Measurements from ENCODE around the gene LTBP4.

The LTBP4 gene

DNA sequence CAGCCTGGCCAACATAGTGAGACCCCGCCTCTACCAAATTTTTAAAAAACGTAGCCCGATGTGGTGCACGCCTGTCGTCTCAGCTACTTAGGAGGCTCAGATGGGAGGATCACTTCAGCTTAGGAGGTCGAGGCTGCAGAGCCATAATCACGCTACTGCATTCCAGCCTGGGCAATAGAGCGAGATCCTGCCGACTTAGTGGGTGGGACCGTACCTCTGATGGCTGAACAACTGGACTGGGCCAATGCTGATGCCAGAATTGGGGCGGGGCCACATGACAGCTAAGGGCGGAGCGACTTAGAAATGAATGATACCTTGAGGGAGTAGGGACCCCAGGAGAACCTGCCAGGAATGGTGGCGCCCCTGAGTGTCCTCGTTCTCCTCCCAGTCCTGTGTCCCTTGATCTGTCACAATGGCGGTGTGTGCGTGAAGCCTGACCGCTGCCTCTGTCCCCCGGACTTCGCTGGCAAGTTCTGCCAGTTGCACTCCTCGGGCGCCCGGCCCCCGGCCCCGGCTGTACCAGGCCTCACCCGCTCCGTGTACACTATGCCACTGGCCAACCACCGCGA lies 3.6 kb downstream of the LTBP4 start:
- peaks cover 11% of the 10 kb centered on the region for H3K4me1 ChIP-seq (ENCODE audit: control insufficient read depth, insufficient read depth, low read length)

DNA sequence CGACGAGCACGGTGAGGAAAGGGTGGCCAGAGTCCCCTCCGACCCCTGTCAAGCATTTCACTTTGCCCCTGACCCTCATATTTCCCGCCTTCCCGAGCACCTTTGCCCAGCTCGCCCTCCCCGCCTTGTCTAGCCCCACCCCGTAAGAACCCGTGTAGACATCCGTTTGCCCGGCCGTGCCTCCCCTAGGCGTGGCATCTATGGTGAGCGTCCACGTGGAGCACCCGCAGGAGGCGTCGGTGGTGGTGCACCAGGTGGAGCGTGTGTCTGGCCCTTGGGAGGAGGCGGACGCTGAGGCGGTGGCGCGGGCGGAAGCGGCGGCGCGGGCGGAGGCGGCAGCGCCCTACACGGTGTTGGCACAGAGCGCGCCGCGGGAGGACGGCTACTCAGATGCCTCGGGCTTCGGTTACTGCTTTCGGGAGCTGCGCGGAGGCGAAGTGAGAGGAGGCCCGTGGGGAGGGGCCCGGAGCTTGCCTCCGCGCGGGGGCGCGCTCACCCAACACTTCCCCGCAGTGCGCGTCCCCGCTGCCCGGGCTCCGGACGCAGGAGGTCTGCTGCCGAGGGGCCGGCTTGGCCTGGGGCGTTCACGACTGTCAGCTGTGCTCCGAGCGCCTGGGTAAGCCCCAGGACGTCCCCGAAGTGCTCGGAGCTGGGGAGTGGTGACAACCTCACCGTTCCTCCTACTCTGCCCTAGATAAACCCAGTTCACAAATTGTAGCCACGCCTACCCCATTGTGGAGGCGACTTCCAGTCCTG lies 4.2 kb downstream of the LTBP4 start:
- H3K4me1 ChIP-seq (ENCODE audit: control insufficient read depth, insufficient read depth, low read length) = peaks cover 15% of the 10 kb centered on the region
- H3K36me3 ChIP-seq (ENCODE audit: control insufficient read depth, insufficient read depth, low read length) = no peaks in the 10 kb centered on the region
- H3K4me3 ChIP-seq (ENCODE audit: low read length) = peak overlapping the region; percentile 16; the same call in 1 of the 2 replicates
- no peak for DNase-seq (ENCODE audit: low read depth, low spot score)
- H3K27ac ChIP-seq (ENCODE audit: low read length) = no peak overlapping the region
- no peaks in the 10 kb centered on the region for H3K9me3 ChIP-seq (ENCODE audit: control insufficient read depth, insufficient read depth, low read length)
- no CpG with 5 or more reads among the region's 71 CpGs for WGBS (ENCODE audit: insufficient coverage, insufficient read length)
- peaks cover 14% of the 10 kb centered on the region for H3K27me3 ChIP-seq (ENCODE audit: control insufficient read depth, insufficient read depth, low read length)

More for the DNA sequence above, 3.6 kb downstream of the LTBP4 start:
- Histone ChIP-seq H3K27me3 (ENCODE audit: control insufficient read depth, insufficient read depth, low read length) (peaks cover 15% of the 10 kb centered on the region), H3K36me3 (ENCODE audit: control insufficient read depth, insufficient read depth, low read length) (no peaks in the 10 kb centered on the region), H3K9me3 (ENCODE audit: control insufficient read depth, insufficient read depth, low read length) (no peaks in the 10 kb centered on the region), H3K4me3 (ENCODE audit: low read length) (no peak overlapping the region; the same call in 1 of the 2 replicates), H3K27ac (ENCODE audit: low read length) (no peak overlapping the region)
- no CpG with 5 or more reads among the region's 29 CpGs for WGBS (ENCODE audit: insufficient coverage, insufficient read length)
- DNase-seq (ENCODE audit: low read depth, low spot score) = no peak

DNA sequence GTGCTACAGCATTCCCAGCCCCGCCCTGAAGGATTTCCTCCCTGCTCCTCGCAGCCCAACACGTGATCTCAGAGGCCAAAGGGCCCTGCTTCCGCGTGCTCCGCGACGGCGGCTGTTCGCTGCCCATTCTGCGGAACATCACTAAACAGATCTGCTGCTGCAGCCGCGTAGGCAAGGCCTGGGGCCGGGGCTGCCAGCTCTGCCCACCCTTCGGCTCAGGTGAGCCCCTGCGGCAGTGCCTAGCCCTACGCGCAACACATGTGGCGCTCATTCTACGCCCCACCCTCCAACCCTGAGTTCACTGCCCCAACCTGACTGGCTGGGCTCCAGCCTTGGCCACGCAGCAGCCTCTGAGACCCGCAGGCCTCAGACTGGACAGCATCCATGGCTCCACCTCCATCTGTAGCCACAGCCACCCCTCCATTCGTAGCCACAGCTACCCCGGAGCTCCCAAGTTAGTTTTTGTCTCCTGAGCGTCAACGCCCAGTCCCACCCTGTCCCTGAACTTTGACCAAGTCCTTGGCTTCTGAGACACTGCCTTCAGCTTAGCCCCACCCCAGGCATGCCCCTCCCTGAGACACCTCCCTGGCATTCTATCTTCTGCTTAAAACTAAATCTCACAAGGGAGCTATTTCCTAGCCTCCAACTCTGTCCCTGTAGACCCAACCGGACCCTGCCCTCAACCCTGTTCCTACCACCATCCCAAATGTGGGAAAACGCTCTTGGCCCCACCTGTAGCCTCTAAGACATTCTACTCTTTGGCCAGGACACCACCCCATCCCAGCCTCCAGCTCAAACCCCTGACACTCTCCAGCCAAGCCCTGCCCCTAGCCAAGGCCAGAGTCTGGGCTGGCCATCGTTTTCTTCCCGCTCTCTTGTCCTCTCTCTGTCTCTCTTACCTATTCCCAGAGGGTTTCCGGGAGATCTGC lies 6.4 kb downstream of the LTBP4 start:
- Histone ChIP-seq H3K4me3 (ENCODE audit: low read length) (no peak overlapping the region), H3K36me3 (ENCODE audit: control insufficient read depth, insufficient read depth, low read length) (no peaks in the 10 kb centered on the region), H3K27ac (ENCODE audit: low read length) (no peak overlapping the region), H3K27me3 (ENCODE audit: control insufficient read depth, insufficient read depth, low read length) (peaks cover 9% of the 10 kb centered on the region), H3K4me1 (ENCODE audit: control insufficient read depth, insufficient read depth, low read length) (peaks cover 15% of the 10 kb centered on the region), H3K9me3 (ENCODE audit: control insufficient read depth, insufficient read depth, low read length) (no peaks in the 10 kb centered on the region)
- no CpG with 5 or more reads among the region's 31 CpGs for WGBS (ENCODE audit: insufficient coverage, insufficient read length)
- no peak for DNase-seq (ENCODE audit: low read depth, low spot score)

DNA sequence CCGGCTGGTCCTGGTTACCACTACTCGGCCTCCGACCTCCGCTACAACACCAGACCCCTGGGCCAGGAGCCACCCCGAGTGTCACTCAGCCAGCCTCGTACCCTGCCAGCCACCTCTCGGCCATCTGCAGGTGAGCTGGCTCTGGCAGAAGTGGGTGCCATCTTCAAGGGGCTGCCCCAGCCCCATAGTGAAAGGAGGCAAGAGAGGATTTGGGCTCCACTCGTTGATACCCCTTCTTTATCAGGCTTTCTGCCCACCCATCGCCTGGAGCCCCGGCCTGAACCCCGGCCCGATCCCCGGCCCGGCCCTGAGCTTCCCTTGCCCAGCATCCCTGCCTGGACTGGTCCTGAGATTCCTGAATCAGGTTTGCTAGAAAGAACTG lies 7.1 kb downstream of the LTBP4 start:
- no peak for DNase-seq (ENCODE audit: low read depth, low spot score)
- Histone ChIP-seq H3K27ac (ENCODE audit: low read length) (no peak overlapping the region), H3K9me3 (ENCODE audit: control insufficient read depth, insufficient read depth, low read length) (no peaks in the 10 kb centered on the region), H3K4me1 (ENCODE audit: control insufficient read depth, insufficient read depth, low read length) (peaks cover 12% of the 10 kb centered on the region), H3K36me3 (ENCODE audit: control insufficient read depth, insufficient read depth, low read length) (no peaks in the 10 kb centered on the region), H3K27me3 (ENCODE audit: control insufficient read depth, insufficient read depth, low read length) (peaks cover 9% of the 10 kb centered on the region), H3K4me3 (ENCODE audit: low read length) (no peak overlapping the region)
- WGBS (ENCODE audit: insufficient coverage, insufficient read length) = no CpG with 5 or more reads among the region's 14 CpGs

DNA sequence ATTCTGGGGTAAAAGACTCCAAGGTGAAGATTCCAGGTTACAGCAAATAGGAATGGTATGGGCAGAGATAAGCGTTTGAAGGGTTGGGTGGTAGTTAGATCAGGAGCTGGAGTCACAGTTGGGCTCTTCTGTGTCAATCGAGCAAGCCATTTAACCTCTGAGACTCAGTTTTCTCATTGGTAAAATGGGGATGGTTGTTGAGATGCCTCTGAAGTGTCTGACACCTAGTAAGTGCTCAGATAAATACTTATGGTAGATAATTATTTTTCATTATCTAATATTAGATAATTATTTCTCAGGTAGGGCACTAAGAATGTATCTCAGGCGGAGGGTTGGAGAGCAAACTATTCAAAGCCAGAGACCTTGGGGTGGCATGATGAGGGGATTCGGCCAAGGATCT lies 7.8 kb downstream of the LTBP4 start:
- H3K9me3 ChIP-seq (ENCODE audit: control insufficient read depth, insufficient read depth, low read length) = no peaks in the 10 kb centered on the region
- H3K27me3 ChIP-seq (ENCODE audit: control insufficient read depth, insufficient read depth, low read length) = peaks cover 9% of the 10 kb centered on the region
- H3K27ac ChIP-seq (ENCODE audit: low read length) = no peak overlapping the region
- no peak for DNase-seq (ENCODE audit: low read depth, low spot score)
- H3K4me3 ChIP-seq (ENCODE audit: low read length) = no peak overlapping the region
- H3K4me1 ChIP-seq (ENCODE audit: control insufficient read depth, insufficient read depth, low read length) = peaks cover 12% of the 10 kb centered on the region
- H3K36me3 ChIP-seq (ENCODE audit: control insufficient read depth, insufficient read depth, low read length) = no peaks in the 10 kb centered on the region
- no CpG with 5 or more reads among the region's 4 CpGs for WGBS (ENCODE audit: insufficient coverage, insufficient read length)

DNA sequence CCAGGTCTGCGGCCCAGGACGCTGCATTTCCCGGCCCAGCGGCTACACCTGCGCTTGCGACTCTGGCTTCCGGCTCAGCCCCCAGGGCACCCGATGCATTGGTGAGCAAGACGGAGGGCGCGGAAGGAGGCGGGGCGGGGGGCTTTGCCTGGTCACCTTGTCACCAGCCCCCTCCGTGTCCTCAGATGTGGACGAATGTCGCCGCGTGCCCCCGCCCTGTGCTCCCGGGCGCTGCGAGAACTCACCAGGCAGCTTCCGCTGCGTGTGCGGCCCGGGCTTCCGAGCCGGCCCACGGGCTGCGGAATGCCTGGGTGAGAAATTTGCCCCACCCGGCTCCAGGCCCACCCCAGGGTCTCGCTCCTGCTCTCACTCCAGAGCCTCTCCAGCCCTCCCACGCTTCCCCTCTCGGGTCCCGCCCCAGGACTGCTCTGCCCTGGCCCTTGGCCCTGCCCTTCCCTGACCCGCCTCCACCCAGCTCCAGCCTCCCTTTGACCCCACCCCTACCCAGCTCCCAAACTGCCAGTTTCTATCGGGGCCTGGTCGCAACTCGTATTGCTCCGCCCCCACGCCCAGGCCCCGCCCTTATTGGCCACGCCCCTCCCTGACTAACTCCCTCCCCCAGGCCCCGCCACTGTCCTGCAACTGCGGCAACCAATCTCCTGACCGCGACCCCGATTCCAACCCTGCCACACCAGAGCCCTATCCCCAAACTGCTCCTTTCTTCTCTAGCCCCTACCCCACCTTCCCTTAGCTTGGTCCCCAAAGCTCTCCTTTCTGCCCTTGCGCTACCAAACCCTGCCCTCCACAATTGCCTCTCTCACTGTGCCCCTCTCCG lies 8.6 kb downstream of the LTBP4 start:
- no CpG with 5 or more reads among the region's 50 CpGs for WGBS (ENCODE audit: insufficient coverage, insufficient read length)
- Histone ChIP-seq H3K4me1 (ENCODE audit: control insufficient read depth, insufficient read depth, low read length) (peaks cover 12% of the 10 kb centered on the region), H3K36me3 (ENCODE audit: control insufficient read depth, insufficient read depth, low read length) (no peaks in the 10 kb centered on the region), H3K27ac (ENCODE audit: low read length) (no peak overlapping the region), H3K9me3 (ENCODE audit: control insufficient read depth, insufficient read depth, low read length) (no peaks in the 10 kb centered on the region), H3K27me3 (ENCODE audit: control insufficient read depth, insufficient read depth, low read length) (peaks cover 9% of the 10 kb centered on the region), H3K4me3 (ENCODE audit: low read length) (peak overlapping the region; percentile 51; the same call in 1 of the 2 replicates)
- no peak for DNase-seq (ENCODE audit: low read depth, low spot score)

DNA sequence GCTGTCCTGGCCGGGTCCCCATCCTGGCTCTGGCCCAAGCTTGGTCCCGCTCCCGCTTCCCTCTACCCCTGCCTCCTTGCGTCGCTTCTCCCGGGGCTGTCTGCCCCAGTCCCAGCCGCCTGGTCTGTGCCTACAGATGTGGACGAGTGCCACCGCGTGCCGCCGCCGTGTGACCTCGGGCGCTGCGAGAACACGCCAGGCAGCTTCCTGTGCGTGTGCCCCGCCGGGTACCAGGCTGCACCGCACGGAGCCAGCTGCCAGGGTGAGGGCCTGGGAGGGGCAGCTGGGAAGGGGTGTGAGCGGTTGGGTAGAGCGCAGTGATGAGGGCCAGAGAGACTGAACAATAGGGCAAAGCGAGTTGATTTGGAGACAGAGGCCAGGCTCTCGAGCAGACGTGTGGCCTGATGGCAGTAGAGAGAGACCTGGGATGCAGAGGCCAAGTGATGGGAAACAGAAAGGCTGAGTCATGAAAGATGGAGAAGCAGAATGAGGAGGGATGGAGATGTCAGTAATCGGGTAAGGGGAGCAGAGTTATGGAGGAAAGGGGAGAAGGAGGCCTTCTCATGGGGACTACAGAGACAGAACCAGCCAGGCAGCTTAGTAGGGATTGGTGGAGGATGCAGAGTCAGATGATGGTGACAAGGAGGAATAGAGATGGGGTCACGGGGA lies 9.4 kb downstream of the LTBP4 start:
- Histone ChIP-seq H3K9me3 (ENCODE audit: control insufficient read depth, insufficient read depth, low read length) (no peaks in the 10 kb centered on the region), H3K36me3 (ENCODE audit: control insufficient read depth, insufficient read depth, low read length) (no peaks in the 10 kb centered on the region), H3K27me3 (ENCODE audit: control insufficient read depth, insufficient read depth, low read length) (peaks cover 9% of the 10 kb centered on the region), H3K27ac (ENCODE audit: low read length) (no peak overlapping the region), H3K4me3 (ENCODE audit: low read length) (peak overlapping the region; percentile 22; the same call in 1 of the 2 replicates), H3K4me1 (ENCODE audit: control insufficient read depth, insufficient read depth, low read length) (peaks cover 10% of the 10 kb centered on the region)
- WGBS (ENCODE audit: insufficient coverage, insufficient read length) = no CpG with 5 or more reads among the region's 29 CpGs
- DNase-seq (ENCODE audit: low read depth, low spot score) = no peak

DNA sequence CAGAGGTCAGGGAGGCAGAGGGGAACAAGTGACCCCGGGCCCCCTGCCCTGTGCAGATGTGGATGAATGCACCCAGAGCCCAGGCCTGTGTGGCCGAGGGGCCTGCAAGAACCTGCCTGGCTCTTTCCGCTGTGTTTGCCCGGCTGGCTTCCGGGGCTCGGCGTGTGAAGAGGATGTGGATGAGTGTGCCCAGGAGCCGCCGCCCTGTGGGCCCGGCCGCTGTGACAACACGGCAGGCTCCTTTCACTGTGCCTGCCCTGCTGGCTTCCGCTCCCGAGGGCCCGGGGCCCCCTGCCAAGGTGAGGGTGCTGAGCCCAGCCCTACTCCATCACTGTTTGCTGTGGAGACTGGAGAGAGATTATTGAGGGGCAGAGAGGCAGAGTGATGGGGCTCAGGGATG lies 9.9 kb downstream of the LTBP4 start:
- H3K9me3 ChIP-seq (ENCODE audit: control insufficient read depth, insufficient read depth, low read length) = no peaks in the 10 kb centered on the region
- peaks cover 9% of the 10 kb centered on the region for H3K27me3 ChIP-seq (ENCODE audit: control insufficient read depth, insufficient read depth, low read length)
- peaks cover 10% of the 10 kb centered on the region for H3K4me1 ChIP-seq (ENCODE audit: control insufficient read depth, insufficient read depth, low read length)
- no peak overlapping the region for H3K27ac ChIP-seq (ENCODE audit: low read length)
- H3K4me3 ChIP-seq (ENCODE audit: low read length) = no peak overlapping the region
- no peak for DNase-seq (ENCODE audit: low read depth, low spot score)
- no CpG with 5 or more reads among the region's 15 CpGs for WGBS (ENCODE audit: insufficient coverage, insufficient read length)
- no peaks in the 10 kb centered on the region for H3K36me3 ChIP-seq (ENCODE audit: control insufficient read depth, insufficient read depth, low read length)

DNA sequence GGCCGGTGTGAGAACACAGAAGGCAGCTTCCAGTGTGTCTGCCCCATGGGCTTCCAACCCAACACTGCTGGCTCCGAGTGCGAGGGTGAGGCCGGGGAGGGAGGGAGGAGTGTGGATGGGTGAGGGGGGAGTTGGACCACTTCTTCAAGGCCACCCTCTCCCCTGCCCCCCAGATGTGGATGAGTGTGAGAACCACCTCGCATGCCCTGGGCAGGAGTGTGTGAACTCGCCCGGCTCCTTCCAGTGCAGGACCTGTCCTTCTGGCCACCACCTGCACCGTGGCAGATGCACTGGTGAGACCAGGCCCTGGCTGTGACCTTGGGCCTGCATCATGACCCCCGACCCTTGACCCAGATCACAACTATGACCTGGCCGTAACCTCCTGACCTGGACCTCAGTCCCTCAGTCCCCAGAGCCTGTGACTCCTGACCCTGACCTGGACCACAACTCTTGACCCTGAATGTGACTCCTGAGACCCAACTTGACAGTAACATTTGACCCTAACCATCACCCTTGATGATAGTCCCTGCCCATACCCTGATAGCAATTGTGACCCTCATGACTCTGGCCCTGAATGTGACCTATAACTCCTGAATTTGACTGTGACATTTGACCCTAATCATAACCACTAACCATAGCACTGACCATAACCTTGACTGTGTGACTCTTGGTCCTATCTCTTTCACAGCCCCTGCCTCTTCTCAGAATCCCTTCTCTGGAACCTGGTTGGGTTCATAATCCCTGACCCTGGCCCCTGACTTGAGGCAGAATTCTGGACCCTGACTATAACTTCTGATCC lies 10.9 kb downstream of the LTBP4 start:
- Histone ChIP-seq H3K4me1 (ENCODE audit: control insufficient read depth, insufficient read depth, low read length) (peaks cover 10% of the 10 kb centered on the region), H3K36me3 (ENCODE audit: control insufficient read depth, insufficient read depth, low read length) (no peaks in the 10 kb centered on the region), H3K9me3 (ENCODE audit: control insufficient read depth, insufficient read depth, low read length) (no peaks in the 10 kb centered on the region), H3K27me3 (ENCODE audit: control insufficient read depth, insufficient read depth, low read length) (peaks cover 9% of the 10 kb centered on the region), H3K27ac (ENCODE audit: low read length) (no peak overlapping the region), H3K4me3 (ENCODE audit: low read length) (no peak overlapping the region)
- no peak for DNase-seq (ENCODE audit: low read depth, low spot score)
- WGBS (ENCODE audit: insufficient coverage, insufficient read length) = no CpG with 5 or more reads among the region's 10 CpGs
